ENCODE data around the gene PREX1.

Gene PREX1

DNA sequence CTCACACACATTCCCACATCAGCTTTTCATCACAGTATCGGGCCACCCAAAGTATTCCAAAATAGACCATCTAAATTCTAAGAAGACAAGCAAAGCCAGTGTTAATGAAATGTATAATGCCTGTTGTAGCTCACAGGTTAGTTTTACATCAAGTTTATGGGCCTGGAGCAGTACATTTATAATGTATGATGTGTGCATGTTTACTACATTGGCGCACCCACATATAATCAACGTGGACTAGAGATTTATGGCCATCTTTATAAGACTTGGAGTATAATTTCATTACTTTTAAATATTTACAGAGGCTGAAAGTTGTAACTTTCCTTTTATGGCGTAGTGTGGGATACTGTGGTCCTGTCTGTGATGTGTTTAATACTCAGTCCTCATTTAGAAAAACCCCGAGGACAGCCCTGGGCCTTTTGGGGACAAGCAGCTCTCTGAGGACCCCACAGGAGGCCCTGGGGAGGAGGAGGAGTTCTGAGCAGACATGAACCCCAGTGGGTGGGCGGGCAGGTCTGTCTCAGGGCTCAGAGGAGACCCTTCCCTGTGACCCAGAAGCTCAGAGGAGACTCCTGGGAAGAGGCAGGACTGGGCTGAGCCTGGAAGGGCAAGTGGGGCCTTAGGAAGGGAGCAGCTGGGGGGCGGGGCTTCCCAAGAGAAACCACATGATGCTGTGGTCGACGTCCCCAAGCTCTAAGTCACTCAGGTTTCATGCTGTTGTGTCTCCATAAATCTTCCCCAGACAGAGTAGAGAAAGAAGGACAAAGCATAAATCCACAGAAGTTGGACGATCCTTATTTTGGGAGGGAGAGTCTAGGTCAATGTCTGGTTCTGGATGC is 232.1 kb downstream of the PREX1 start:
- DNase-seq (ENCODE audit: extremely low read depth in 1 of 2, low read depth in 1 of 2): no peak

DNA sequence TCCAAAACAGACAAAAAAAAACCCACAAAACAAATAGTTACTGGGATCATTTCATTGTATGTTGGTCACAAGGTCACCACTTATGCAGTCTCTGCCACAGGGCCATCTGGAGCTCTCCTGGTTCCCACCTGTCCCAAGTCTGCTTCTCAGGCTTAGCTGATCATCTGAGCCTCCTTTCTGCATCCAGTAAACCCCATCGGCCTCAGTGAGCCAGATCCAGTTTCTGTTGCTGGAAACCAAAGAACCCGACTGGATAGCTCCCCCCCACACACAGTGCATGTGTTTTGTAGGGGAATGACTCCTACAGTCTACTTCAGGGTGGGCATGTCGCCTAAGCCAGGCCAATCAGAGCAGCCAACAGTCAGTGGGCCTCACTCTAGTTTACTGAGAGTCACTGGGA is 233.3 kb downstream of the PREX1 start:
- DNase-seq (ENCODE audit: extremely low read depth in 1 of 2, low read depth in 1 of 2): no peak

DNA sequence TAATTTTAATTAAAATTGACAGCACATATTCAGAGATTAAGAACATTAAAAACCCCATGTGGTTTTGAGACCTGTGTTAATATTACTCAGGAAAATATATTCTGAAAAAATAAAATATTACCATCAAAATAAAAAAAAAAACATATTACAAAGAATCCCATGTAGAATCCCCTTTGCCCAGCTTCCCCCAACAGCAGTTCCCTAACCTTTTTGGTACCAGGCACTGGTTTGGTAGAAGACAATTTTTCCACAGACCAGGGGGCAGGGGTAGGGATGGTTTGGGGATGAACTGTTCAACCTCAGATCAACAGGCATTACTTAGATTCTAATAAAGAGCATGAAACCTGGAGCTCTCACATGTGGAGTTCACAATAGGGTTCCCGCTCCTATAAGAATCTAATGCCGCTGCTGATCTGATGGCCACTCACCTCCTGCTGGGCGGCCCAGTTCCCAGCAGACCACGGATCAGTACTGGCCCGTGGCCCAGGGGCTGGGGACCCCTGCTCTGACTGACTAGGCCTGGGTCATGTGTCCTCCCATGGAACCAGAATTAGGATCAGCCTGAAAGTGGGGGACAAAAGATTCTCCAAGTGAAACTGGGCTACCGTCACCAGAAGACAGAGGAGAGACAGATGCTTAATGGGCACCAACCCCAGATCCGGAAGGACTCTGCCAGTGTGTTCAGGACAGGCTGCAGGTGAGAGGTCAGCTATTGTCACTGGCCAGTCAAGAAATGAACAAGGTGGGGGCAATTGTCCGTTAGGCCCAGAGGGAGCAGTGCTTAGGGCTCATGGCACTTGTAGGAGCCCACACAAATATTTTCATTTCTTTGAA is 235.5 kb downstream of the PREX1 start:
- DNase-seq (ENCODE audit: extremely low read depth in 1 of 2, low read depth in 1 of 2): no peak

DNA sequence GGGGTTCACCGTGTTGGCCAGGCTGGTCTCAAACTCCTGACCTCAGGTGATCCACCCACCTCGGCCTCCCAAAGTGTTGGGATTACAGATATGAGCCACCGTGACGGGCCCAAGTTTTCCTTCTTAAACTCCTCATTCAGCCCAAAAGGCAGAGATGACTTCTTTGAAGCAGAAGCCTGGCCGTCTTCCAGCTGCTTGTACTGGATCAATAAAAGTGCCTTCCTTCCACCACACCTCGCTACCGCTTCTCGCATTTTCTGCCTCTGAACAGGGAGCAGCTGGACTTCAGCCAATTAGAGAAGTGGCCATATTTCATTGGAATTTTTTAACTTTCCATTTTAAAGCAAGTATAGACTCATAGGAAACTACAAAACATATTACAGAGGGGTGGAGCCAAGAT is 241.1 kb downstream of the PREX1 start:
- DNase-seq (ENCODE audit: extremely low read depth in 1 of 2, low read depth in 1 of 2): no peak

DNA sequence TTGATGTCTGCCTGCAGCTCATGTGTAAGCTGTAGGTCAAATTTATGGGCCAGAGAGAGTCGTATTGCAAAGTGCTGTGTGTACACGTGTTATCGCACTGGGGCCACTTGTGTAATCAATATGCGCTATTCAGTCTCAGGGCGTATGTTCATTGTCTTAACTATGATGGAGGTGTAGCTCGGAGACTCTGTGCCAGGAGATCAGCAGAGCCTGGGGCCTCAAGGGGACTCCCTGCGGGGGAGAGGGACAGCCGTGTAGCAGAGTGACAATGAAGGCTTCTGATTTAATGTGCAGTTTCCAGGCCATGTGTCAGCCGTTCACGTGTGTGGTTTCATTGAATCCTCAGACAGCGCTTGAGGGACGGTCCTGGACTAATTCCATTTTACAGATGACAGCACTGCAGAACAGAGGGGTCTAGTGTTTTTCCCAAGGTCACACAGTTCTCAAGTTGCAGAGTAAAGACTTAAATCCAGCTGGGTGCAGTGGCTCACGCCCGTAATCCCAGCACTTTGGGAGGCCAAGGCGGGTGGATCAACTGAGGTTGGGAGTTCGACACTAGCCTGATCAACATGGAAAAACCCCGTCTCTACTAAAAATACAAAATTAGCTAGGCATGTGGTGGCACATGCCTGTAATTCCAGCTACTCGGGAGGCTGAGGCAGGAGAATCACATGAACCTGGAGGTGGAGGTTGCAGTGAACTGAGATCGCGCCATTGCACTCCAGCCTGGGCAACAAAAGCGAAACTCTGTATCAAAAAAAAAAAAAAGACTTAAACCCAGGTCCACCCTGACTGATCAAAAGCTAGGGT is 242.5 kb downstream of the PREX1 start:
- DNase-seq (ENCODE audit: extremely low read depth in 1 of 2, low read depth in 1 of 2): no peak

DNA sequence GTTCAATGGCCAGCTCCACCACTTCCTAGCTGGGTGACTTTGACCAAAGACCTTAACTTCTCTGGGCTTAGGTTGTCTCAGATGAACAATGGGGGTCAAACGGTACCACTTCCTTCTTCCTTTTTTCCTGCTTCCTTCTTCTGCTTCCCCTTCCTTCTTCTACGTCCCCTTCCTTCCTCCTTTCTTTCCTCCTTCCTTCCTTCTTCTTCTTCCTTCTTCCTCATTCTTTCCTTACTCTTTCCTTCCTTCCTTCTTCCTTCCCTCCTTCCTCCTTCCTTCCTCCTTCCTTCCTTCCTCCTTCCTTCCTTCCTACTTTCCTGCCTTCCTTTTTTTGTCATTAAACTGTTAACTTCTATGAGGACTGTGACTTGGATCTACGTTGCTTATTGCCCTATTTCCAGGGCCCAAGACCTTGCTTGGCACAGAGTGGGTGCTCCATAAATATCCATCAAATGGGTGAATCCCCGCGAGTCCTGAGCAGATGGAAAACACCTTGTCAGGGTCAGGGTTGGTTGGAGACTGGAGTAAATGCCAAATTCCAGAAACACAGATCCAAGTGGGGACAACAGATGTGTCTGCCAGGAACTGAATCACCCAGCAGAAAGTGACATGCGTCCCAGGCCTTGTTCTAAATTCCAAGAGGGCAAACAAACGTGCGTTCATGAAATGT is 243.3 kb downstream of the PREX1 start:
- no peak for DNase-seq (ENCODE audit: extremely low read depth in 1 of 2, low read depth in 1 of 2)

DNA sequence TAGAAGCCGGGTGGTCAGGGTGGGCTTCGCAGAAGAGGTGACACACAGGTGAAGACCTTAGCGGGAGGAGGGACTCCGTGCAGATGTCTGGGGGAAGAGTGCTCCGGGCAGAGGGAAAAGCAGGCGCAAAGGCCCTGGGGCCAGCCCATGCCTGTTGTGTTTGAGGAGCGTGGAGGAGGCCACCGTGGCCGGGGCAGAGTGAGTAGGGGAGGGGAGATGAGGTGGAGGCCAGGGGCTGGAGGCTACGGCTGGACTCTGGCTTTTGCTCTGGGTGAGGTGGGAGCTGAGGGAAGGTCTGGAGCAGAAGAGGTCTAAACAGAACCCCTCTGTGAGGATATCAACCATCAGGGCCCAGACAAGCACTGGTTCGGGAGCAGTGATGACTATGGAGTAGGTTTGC is 244.0 kb downstream of the PREX1 start:
- DNase-seq (ENCODE audit: extremely low read depth in 1 of 2, low read depth in 1 of 2): no peak

DNA sequence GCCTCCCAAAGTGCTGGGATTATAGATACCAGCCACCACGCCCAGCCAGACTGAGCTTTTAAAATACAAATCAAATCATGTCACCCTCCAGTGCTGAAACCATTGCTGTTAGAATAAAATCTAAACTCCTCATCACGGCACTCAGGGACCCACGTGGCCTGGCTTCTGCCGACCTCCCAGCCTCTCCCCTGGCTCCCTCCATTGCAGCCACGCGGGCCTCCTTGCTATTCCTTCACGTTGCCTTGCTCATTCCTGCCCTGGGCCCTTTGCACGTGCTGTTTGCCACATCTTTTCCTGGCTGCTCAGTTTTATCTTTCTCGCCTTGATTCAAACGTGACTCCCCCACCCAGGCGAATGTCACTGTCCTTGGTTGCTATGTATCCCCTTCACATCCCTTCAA is 244.6 kb downstream of the PREX1 start:
- DNase-seq (ENCODE audit: extremely low read depth in 1 of 2, low read depth in 1 of 2): no peak

DNA sequence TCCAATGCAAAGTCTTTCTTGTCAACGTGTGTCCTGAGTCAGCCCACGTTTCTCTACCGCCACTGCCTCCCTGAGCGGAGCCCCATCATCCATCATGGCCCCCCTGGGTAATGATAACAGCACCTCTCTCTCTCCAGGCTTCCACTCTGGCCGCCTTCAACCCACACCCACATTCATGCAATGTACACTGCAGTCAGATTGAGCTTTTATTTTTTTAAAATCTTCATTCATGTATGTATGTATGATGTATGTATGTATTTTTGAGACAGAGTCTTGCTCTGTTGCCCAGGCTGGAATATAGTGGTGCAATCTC is 245.2 kb downstream of the PREX1 start:
- no peak for DNase-seq (ENCODE audit: extremely low read depth in 1 of 2, low read depth in 1 of 2)

DNA sequence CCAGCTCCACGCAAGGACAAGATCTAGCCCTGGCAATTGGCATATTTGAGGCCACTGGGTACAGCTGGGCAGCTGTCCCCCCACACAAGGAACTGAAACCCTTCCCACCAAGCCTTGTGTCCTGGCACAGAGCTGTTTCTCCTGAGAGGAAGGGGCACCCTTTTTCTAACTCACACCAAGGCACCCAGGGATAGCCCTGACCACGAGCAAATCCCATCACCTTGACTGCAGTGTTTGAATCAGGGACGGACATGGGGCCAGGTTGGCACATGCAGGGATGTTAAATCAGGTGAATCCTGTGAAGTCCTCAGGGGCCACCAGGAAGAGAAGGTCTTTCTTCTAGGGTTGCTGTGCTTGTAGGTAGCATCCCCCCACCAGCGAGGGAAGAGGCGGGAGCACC is 246.6 kb downstream of the PREX1 start:
- no peak for DNase-seq (ENCODE audit: extremely low read depth in 1 of 2, low read depth in 1 of 2)

DNA sequence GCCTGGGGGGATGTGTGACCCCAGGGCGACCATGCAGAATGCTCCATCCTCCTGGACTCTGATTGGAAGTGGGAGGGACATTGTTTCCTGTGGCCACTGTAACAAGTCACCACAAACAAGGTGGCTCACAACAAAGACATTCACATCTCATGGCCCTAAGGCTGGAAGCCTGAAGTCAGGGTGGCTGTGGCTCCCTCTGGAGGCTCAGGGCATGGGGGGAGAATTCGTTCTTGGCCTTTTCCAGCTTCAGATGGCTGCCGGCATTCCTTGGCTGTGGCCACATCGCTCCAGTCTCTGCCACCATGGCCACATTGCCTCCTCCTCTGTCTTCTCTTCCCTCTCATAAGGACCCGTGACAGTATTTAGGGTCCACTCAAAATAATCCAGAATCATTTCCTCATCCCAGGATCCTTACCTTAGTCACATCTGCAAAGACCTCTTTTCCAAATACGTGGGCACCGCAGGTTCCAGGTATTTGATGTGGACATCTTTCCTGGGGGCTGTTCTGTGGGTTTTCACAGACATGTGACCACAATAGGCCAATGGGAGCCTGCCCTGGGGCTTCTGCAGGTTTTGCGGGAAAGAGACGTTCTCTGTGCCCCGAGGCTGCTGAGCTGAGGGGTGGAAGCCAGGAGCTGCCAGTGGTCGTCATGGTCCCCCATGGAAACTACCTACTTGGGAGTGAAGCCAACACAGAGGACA is 249.3 kb downstream of the PREX1 start:
- DNase-seq (ENCODE audit: extremely low read depth in 1 of 2, low read depth in 1 of 2): no peak

DNA sequence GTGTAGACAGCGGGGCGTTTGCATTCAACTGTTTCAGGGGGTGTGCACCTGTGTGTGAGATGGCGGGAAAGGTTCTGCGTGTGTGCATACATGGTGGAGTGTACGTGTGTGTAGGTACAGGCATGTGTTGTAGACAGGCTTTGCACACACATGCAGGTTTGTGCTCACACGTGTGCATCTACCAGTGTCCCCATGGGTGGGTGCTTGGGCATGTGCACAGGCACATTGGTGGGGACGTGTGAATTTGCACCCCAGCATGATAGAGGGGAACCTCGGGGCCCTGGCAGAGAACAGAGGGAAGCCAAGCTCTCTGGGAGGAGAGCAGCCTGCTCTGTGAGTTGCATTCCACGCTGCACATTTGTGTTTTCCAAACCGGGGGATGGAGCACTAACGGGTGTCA is 250.2 kb downstream of the PREX1 start:
- no peak for DNase-seq (ENCODE audit: extremely low read depth in 1 of 2, low read depth in 1 of 2)

DNA sequence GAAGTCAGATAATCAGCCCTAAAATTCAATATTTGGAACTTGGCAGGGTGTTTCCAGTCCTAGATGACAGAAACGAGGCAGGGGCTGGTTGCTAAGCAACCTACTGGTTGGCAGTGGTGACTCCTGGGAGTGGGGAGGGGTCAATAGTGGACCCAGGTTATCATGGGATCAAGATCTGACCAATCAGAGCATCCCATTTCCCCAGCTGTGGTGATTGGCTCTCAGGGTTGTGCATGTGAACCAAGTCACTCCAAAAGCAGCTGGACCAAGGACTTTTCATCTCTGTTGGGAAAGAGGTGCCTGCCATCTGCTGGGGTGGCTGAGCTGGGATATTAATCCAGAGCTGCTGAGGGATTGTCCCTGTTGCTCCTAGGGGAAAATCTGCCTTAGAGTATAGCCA is 253.4 kb downstream of the PREX1 start:
- DNase-seq (ENCODE audit: extremely low read depth in 1 of 2, low read depth in 1 of 2): no peak
